Measurements from ENCODE around the gene DSTN. TPM values are rescaled to one million over a fixed set of nuclear protein-coding genes. Genes with fewer than 3 reads are reported as not detected.

The DSTN gene
- total RNA-seq, 4 donors from 2014 or later = 79.2 to 128 (median 88.5) TPM

DNA sequence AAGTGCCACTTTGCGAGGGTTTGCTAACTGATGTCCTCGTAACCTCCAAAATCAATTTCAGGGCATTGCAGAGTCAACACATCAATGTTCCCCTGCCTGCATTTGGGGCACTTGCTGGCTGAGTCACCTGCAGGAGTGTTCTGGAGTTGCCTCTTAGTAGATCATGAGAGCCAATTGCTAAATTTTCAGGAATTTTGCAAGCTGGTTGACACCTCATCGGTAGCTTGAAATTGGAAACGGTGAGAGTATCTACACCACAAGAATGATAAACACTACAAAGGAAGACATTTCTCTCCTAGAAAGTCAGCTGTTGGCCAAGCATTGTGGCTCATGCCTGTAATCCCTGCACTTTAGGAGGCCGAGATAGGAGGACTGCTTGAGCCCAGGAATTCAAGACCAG lies 27.9 kb upstream of the DSTN start:
- Histone ChIP-seq H3K36me3 (no peaks in the 10 kb centered on the region), H3K4me3 (no peak overlapping the region), H3K4me1 (no peaks in the 10 kb centered on the region), H3K27me3 (peaks cover 0 to 2% (median 0%) of the 10 kb centered on the region in 3 donors), H3K27ac (no peak overlapping the region), H3K9me3 (no peaks in the 10 kb centered on the region)
- intact Hi-C loops (cut with DNase I; ENCODE audit: low total_unique reads) (loop anchor here (2.0 kb wide), 1 partner anchor 29 kb away; the partner anchor contains the start of gene DSTN), in situ Hi-C loops (cut with MboI; ENCODE audit: low sequenced_read_pairs in 4 of 4) (loop anchor here in 1 of 4 donors (25.0 kb wide), 1 partner anchor 395 kb away; no protein-coding TSS in a partner anchor)
- TF ChIP-seq, protein P1, sequence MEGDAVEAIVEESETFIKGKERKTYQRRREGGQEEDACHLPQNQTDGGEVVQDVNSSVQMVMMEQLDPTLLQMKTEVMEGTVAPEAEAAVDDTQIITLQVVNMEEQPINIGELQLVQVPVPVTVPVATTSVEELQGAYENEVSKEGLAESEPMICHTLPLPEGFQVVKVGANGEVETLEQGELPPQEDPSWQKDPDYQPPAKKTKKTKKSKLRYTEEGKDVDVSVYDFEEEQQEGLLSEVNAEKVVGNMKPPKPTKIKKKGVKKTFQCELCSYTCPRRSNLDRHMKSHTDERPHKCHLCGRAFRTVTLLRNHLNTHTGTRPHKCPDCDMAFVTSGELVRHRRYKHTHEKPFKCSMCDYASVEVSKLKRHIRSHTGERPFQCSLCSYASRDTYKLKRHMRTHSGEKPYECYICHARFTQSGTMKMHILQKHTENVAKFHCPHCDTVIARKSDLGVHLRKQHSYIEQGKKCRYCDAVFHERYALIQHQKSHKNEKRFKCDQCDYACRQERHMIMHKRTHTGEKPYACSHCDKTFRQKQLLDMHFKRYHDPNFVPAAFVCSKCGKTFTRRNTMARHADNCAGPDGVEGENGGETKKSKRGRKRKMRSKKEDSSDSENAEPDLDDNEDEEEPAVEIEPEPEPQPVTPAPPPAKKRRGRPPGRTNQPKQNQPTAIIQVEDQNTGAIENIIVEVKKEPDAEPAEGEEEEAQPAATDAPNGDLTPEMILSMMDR (IDR thresholded peaks at IDR 0.05 in 4 of 5, conservative IDR thresholded peaks at IDR 0.05 in 1 of 5) = no peak
- TF ChIP-seq POLR2A (IDR thresholded peaks at IDR 0.05) = no peak
- ATAC-seq = no peak
- DNase-seq = peak in 1 of 2 donors; percentile 31

DNA sequence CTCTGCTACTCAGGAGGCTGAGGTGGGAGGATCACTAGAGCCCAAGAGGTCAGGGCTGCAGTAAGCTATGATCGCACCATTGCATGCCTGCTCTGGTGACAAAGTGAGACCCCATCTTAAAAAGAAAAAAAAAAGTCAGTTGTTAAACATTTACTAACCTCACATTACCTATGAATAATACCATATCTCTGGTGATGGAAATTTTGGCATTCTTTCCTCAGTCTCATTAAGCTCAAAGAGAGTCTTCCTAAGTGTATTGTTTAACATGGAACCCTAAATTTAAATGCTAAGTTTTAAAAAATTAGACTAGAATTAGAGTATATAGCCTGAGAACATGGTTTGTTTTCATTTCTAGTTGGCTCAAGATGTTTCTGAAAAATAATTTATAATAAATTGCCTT lies 27.4 kb upstream of the DSTN start:
- in situ Hi-C loops (cut with MboI; ENCODE audit: low sequenced_read_pairs in 4 of 4) = loop anchor here in 1 of 4 donors (25.0 kb wide), 1 partner anchor 395 kb away; no protein-coding TSS in a partner anchor
- Histone ChIP-seq H3K27me3 (peaks cover 0 to 2% (median 0%) of the 10 kb centered on the region in 3 donors), H3K36me3 (no peaks in the 10 kb centered on the region), H3K4me1 (no peaks in the 10 kb centered on the region), H3K9me3 (no peaks in the 10 kb centered on the region), H3K27ac (peak overlapping the region in 3 of 4 donors; percentile 24 to 49 (median 26)), H3K4me3 (no peak overlapping the region)
- intact Hi-C loops (cut with DNase I; ENCODE audit: low total_unique reads) = loop anchor here (2.0 kb wide), 1 partner anchor 28 kb away; the partner anchor contains the start of gene DSTN
- TF ChIP-seq, protein P1 (IDR thresholded peaks at IDR 0.05 in 4 of 5, conservative IDR thresholded peaks at IDR 0.05 in 1 of 5) = no peak
- TF ChIP-seq POLR2A (IDR thresholded peaks at IDR 0.05) = no peak
- DNase-seq = no peak
- no peak for ATAC-seq

DNA sequence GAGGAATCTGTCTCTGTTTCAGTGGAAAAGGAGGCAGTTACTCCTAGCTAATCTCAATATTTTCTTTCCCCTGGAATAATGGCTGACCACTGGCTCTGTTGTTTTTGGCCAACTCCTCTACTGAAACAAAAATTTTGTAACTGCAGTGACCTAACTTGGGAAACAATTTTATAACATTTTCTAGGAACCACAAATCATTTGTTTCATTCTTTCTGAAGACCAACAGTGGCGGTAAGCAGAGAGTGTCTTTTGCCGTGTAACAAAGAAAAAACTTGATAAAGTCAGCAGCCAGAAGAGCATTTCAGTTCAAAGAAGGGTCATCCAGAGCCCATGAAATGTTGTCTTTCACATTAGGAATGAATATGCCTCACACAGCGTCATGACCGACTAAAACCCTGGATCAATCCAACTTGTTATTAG lies 26.9 kb upstream of the DSTN start:
- no peak overlapping the region for H3K4me3 ChIP-seq
- no peaks in the 10 kb centered on the region for H3K36me3 ChIP-seq
- H3K9me3 ChIP-seq = no peaks in the 10 kb centered on the region
- no peak for DNase-seq
- intact Hi-C loops (cut with DNase I; ENCODE audit: low total_unique reads) (loop anchor here (2.0 kb wide), 1 partner anchor 28 kb away; the partner anchor contains the start of gene DSTN), in situ Hi-C loops (cut with MboI; ENCODE audit: low sequenced_read_pairs in 4 of 4) (loop anchor here in 1 of 4 donors (25.0 kb wide), 1 partner anchor 394 kb away; no protein-coding TSS in a partner anchor)
- TF ChIP-seq, protein P1 (IDR thresholded peaks at IDR 0.05 in 4 of 5, conservative IDR thresholded peaks at IDR 0.05 in 1 of 5) = no peak
- no peak for TF ChIP-seq POLR2A (IDR thresholded peaks at IDR 0.05)
- peak overlapping the region; percentile 26 to 53 (median 46) for H3K27ac ChIP-seq
- ATAC-seq = peak; percentile 61 to 69
- no peaks in the 10 kb centered on the region for H3K4me1 ChIP-seq
- H3K27me3 ChIP-seq = peaks cover 0 to 2% (median 0%) of the 10 kb centered on the region in 3 donors

DNA sequence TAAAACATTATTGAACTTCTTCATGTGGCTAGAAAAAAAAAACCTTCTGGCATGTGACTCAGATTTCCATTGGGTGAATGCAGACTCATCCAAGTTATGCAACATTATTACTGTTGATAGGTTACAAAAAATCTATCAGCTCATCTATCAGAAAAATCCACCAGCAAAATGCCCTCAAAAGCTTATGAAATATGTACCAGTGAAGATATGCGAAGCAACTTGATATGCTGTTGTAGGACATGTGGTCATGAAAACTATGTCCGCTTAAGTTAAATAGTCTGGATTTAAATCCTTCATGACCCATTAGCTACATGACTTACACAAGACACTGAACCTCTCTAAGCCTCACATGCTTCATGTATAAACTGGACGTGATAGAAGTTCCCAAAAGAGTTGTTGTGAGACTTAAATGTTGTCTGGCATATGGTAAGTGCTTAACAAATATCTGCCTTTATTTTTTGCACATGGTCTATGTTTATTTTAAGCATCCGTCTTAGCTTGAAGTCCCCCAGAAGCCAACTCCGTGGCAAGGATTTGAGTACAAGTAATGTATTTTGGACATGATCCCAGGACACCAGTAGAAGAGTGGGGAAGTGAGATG lies 26.2 kb upstream of the DSTN start:
- H3K4me3 ChIP-seq = no peak overlapping the region
- intact Hi-C loops (cut with DNase I; ENCODE audit: low total_unique reads) = loop anchor here (2.0 kb wide), 1 partner anchor 27 kb away; the partner anchor contains the start of gene DSTN
- H3K36me3 ChIP-seq = no peaks in the 10 kb centered on the region
- DNase-seq (no peak), ATAC-seq (no peak)
- peaks cover 0 to 2% (median 0%) of the 10 kb centered on the region in 3 donors for H3K27me3 ChIP-seq
- in situ Hi-C loops (cut with MboI; ENCODE audit: low sequenced_read_pairs in 4 of 4) = loop anchor here in 1 of 4 donors (25.0 kb wide), 1 partner anchor 394 kb away; no protein-coding TSS in a partner anchor
- TF ChIP-seq, protein P1 (IDR thresholded peaks at IDR 0.05 in 4 of 5, conservative IDR thresholded peaks at IDR 0.05 in 1 of 5) = no peak
- TF ChIP-seq POLR2A (IDR thresholded peaks at IDR 0.05) = no peak
- no peaks in the 10 kb centered on the region for H3K4me1 ChIP-seq
- H3K27ac ChIP-seq = peak overlapping the region; percentile 26 to 53 (median 46)
- no peaks in the 10 kb centered on the region for H3K9me3 ChIP-seq
